ENCODE results near the gene RTL1. TPM values are rescaled to one million over a fixed set of nuclear protein-coding genes. Genes with fewer than 3 reads are reported as not detected.

The RTL1 gene
- total RNA-seq, 1 donor from 2014 or later = 159 TPM

GRCh38 chr14:100906420-100906819 is 2.9 kb upstream of the RTL1 start:
- Mint-ChIP-seq H3K4me1 (ENCODE audit: low read depth) (peaks cover 25% of the 10 kb centered on the region), H3K27me3 (peaks cover 28% of the 10 kb centered on the region), H3K4me3 (ENCODE audit: low read depth) (no peak overlapping the region), H3K36me3 (ENCODE audit: insufficient read depth) (peaks cover 5% of the 10 kb centered on the region), H3K9me3 (ENCODE audit: low read depth) (no peaks in the 10 kb centered on the region), H3K27ac (no peak overlapping the region)
- no peak for DNase-seq (ENCODE audit: low spot score, unreplicated experiment)
- TF ChIP-seq CTCF (IDR thresholded peaks at IDR 0.05; ENCODE audit: unreplicated experiment) = peak; percentile 59

DNA sequence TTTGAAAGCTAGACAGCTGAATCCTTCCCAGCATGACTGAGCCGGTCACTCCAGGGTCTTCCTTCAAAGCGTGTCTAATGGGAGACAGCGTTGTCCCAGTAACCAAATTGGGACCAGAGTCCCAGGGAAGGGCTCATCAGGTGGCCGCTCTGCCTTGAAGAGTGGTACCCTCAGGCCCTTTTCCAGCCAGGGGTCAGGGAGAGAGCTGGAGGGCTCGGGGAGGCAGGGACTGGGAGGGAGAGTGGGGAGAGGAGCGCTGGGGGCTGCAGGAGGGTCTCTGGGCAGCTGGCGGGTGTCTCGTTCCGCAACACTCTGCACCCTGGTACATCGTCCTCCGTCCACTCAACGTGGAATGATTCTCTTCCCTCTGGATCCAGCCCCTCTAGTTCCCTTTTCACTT is 1.6 kb upstream of the RTL1 start:
- no peak for DNase-seq (ENCODE audit: low spot score, unreplicated experiment)
- Mint-ChIP-seq H3K9me3 (ENCODE audit: low read depth) (no peaks in the 10 kb centered on the region), H3K4me3 (ENCODE audit: low read depth) (peak overlapping the region; percentile 77), H3K27me3 (peaks cover 28% of the 10 kb centered on the region), H3K4me1 (ENCODE audit: low read depth) (peaks cover 35% of the 10 kb centered on the region), H3K27ac (no peak overlapping the region), H3K36me3 (ENCODE audit: insufficient read depth) (peaks cover 5% of the 10 kb centered on the region)
- no peak for TF ChIP-seq CTCF (IDR thresholded peaks at IDR 0.05; ENCODE audit: unreplicated experiment)

- H3K27me3 Mint-ChIP-seq = peaks cover 28% of the 10 kb centered on the region
- no peaks in the 10 kb centered on the region for H3K9me3 Mint-ChIP-seq (ENCODE audit: low read depth)
- H3K4me1 Mint-ChIP-seq (ENCODE audit: low read depth) = peaks cover 42% of the 10 kb centered on the region
- peak overlapping the region; percentile 67 for H3K27ac Mint-ChIP-seq
- peak; percentile 70 for DNase-seq (ENCODE audit: low spot score, unreplicated experiment)
- H3K36me3 Mint-ChIP-seq (ENCODE audit: insufficient read depth) = peaks cover 5% of the 10 kb centered on the region
- TF ChIP-seq CTCF (IDR thresholded peaks at IDR 0.05; ENCODE audit: unreplicated experiment) = peak; percentile 79
- peak overlapping the region; percentile 77 for H3K4me3 Mint-ChIP-seq (ENCODE audit: low read depth)
Measured at GRCh38 chr14:100904307-100905087, 975 bp upstream of the RTL1 start.

DNA sequence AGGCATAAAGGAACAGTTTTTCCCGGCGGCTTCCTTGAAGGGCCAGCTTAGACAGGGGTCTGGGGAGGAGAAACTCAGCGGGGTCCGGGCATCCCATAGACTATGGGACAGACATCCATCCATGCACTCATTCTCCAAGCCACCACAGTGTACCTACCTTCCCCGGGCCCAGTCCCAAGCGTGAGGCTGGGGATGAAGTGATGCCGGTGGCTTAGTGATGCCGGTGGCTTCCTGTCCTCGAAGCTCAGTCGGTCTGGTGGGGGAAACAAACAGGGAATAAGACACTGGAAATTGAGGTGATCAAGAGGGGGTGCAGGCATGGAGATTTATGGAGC is 421 bp downstream of the RTL1 start:
- TF ChIP-seq CTCF (IDR thresholded peaks at IDR 0.05; ENCODE audit: unreplicated experiment) = no peak
- H3K9me3 Mint-ChIP-seq (ENCODE audit: low read depth) = no peaks in the 10 kb centered on the region
- no peak for DNase-seq (ENCODE audit: low spot score, unreplicated experiment)
- peaks cover 28% of the 10 kb centered on the region for H3K27me3 Mint-ChIP-seq
- H3K27ac Mint-ChIP-seq = no peak overlapping the region
- peaks cover 4% of the 10 kb centered on the region for H3K36me3 Mint-ChIP-seq (ENCODE audit: insufficient read depth)
- H3K4me1 Mint-ChIP-seq (ENCODE audit: low read depth) = peaks cover 51% of the 10 kb centered on the region
- H3K4me3 Mint-ChIP-seq (ENCODE audit: low read depth) = peak overlapping the region; percentile 77

GRCh38 chr14:100902295-100903133 is 1.0 kb downstream of the RTL1 start:
- peaks cover 26% of the 10 kb centered on the region for H3K27me3 Mint-ChIP-seq
- peak overlapping the region; percentile 86 for H3K27ac Mint-ChIP-seq
- peak overlapping the region; percentile 77 for H3K4me3 Mint-ChIP-seq (ENCODE audit: low read depth)
- peak; percentile 63 for TF ChIP-seq CTCF (IDR thresholded peaks at IDR 0.05; ENCODE audit: unreplicated experiment)
- H3K9me3 Mint-ChIP-seq (ENCODE audit: low read depth) = no peaks in the 10 kb centered on the region
- peaks cover 53% of the 10 kb centered on the region for H3K4me1 Mint-ChIP-seq (ENCODE audit: low read depth)
- peaks cover 4% of the 10 kb centered on the region for H3K36me3 Mint-ChIP-seq (ENCODE audit: insufficient read depth)
- DNase-seq (ENCODE audit: low spot score, unreplicated experiment) = no peak
